ENCODE data around the gene ENOX2. TPM values are rescaled to one million over a fixed set of nuclear protein-coding genes. Genes with fewer than 3 reads are reported as not detected.

ENOX2 gene
- total RNA-seq, 1 experiment from 2014 or later, result 12.9 TPM

GRCh38 chrX:130885996-130886395 is 17.0 kb downstream of the ENOX2 start:
- no peak for TF ChIP-seq FOSL1 (IDR thresholded peaks at IDR 0.05; ENCODE audit: low read depth)
- TF ChIP-seq REST (IDR thresholded peaks at IDR 0.05; ENCODE audit: low read depth), result no peak
- TF ChIP-seq EZH2 (IDR thresholded peaks at IDR 0.05), result no peak
- no peak for TF ChIP-seq CBX3 (IDR thresholded peaks at IDR 0.05; ENCODE audit: low read depth)
- ATAC-seq, result no peak
- CTCF ChIA-PET, result no interaction called here

GRCh38 chrX:130885508-130885907 is 17.5 kb downstream of the ENOX2 start:
- CTCF ChIA-PET, result no interaction called here
- Histone ChIP-seq H3K4me2 (ENCODE audit: low read length) (no peak overlapping the region), H3K4me1 (ENCODE audit: control insufficient read depth in 1 of 2, insufficient read depth in 2 of 2, low read length in 2 of 2) (no peaks in the 10 kb centered on the region), H3K27me3 (ENCODE audit: insufficient read depth, low read length) (no peaks in the 10 kb centered on the region), H3K4me3 (replicated peaks in 1 of 2; ENCODE audit: low read depth in 1 of 2, low read length in 2 of 2) (no peak overlapping the region), H3K36me3 (ENCODE audit: control insufficient read depth in 1 of 2, insufficient read depth in 2 of 2, low read length in 2 of 2) (no peaks in the 10 kb centered on the region), H4K20me1 (ENCODE audit: insufficient read depth) (no peaks in the 10 kb centered on the region), H3K79me2 (ENCODE audit: insufficient read depth, low read length) (no peaks in the 10 kb centered on the region), H3K9me3 (ENCODE audit: control insufficient read depth in 1 of 2, insufficient read depth in 1 of 2, low read depth in 1 of 2, low read length in 2 of 2) (no peaks in the 10 kb centered on the region), H2AFZ (ENCODE audit: low read depth, low read length, poor library complexity, severe bottlenecking) (no peak overlapping the region), H3K9me2 (ENCODE audit: insufficient read depth) (no peaks in the 10 kb centered on the region), H3K9ac (ENCODE audit: low read length) (no peak overlapping the region), H3K27ac (ENCODE audit: low read depth, low read length) (no peak overlapping the region)
- no TSS peak for BruUV-seq (replicated peaks)
- RAD21 ChIA-PET (ENCODE audit: low non-redundant PET in 1 of 2, low total read pairs in 2 of 2, uncharacterized antibody in 2 of 2, unreplicated experiment in 2 of 2), result no interaction called here
- DNase-seq (ENCODE audit: low read depth, low spot score), result no peak
- no peak for ATAC-seq
- intact Hi-C loops (cut with micrococcal nuclease), result no loop called here
- POLR2A ChIA-PET, result no interaction called here
- TF ChIP-seq ZBTB33 (IDR thresholded peaks at IDR 0.05; ENCODE audit: extremely low read depth, insufficient replicate concordance, low read length) (no peak), SIN3A (IDR thresholded peaks at IDR 0.05; ENCODE audit: low read depth) (no peak), ZFX (IDR thresholded peaks at IDR 0.05) (no peak), SP1 (IDR thresholded peaks at IDR 0.05; ENCODE audit: low read depth) (no peak), POLR2AphosphoS5 (IDR thresholded peaks at IDR 0.05; ENCODE audit: low read depth, low read length) (no peak), EGR1 (IDR thresholded peaks at IDR 0.05; ENCODE audit: low read depth) (no peak), JUND (IDR thresholded peaks at IDR 0.05) (no peak), EZH2phosphoT487 (IDR thresholded peaks at IDR 0.05; ENCODE audit: borderline replicate concordance) (no peak), EZH2 (IDR thresholded peaks at IDR 0.05) (no peak), TCF7L2 (IDR thresholded peaks at IDR 0.05; ENCODE audit: borderline replicate concordance, extremely low read depth, insufficient read depth, insufficient read length) (no peak)

More at GRCh38 chrX:130885996-130886395, 17.0 kb downstream of the ENOX2 start:
- intact Hi-C loops (cut with micrococcal nuclease), result no loop called here
- Histone ChIP-seq H4K20me1 (ENCODE audit: insufficient read depth) (no peaks in the 10 kb centered on the region), H3K4me3 (replicated peaks in 1 of 2; ENCODE audit: low read depth in 1 of 2, low read length in 2 of 2) (no peak overlapping the region), H3K79me2 (ENCODE audit: insufficient read depth, low read length) (no peaks in the 10 kb centered on the region), H3K9ac (ENCODE audit: low read length) (no peak overlapping the region), H3K4me1 (ENCODE audit: control insufficient read depth in 1 of 2, insufficient read depth in 2 of 2, low read length in 2 of 2) (no peaks in the 10 kb centered on the region), H3K4me2 (ENCODE audit: low read length) (no peak overlapping the region), H2AFZ (ENCODE audit: low read depth, low read length, poor library complexity, severe bottlenecking) (no peak overlapping the region), H3K36me3 (ENCODE audit: control insufficient read depth in 1 of 2, insufficient read depth in 2 of 2, low read length in 2 of 2) (no peaks in the 10 kb centered on the region), H3K9me2 (ENCODE audit: insufficient read depth) (no peaks in the 10 kb centered on the region), H3K27ac (ENCODE audit: low read depth, low read length) (no peak overlapping the region), H3K9me3 (ENCODE audit: control insufficient read depth in 1 of 2, insufficient read depth in 1 of 2, low read depth in 1 of 2, low read length in 2 of 2) (no peaks in the 10 kb centered on the region), H3K27me3 (ENCODE audit: insufficient read depth, low read length) (no peaks in the 10 kb centered on the region)
- BruUV-seq (replicated peaks), result no TSS peak
- POLR2A ChIA-PET, result no interaction called here
- no peak for DNase-seq (ENCODE audit: low read depth, low spot score)
- RAD21 ChIA-PET (ENCODE audit: low non-redundant PET in 1 of 2, low total read pairs in 2 of 2, uncharacterized antibody in 2 of 2, unreplicated experiment in 2 of 2), result no interaction called here

Data from HCT116 (cell line).